Lung (tissue), 12 donors: ENCODE data around the gene KRT4. TPM values are rescaled to one million over a fixed set of nuclear protein-coding genes. Genes with fewer than 3 reads are reported as not detected.

Experiments
- ATAC-seq: fragments of 200-7000 bp; cut with Tn5 transposase; one replicate; pipeline ENCODE4 v1.9.1; 2020; ENCODE audit warnings: moderate number of reproducible peaks; ENCODE audit not compliant: insufficient read depth, low FRiP score
- DNase-seq, 3 donors: peaks; one replicate each; pipeline ENCODE4 v3.0.0-alpha.2; 2013 to 2017
- H3K27ac ChIP-seq, 2 donors: one replicate each; pipeline ENCODE4 v1.5.1; 2013; ENCODE audit warnings: mild to moderate bottlenecking in 2 of 2, moderate library complexity in 2 of 2, control low read depth in 1 of 2, inconsistent platforms in 1 of 2, low read depth in 1 of 2, low read length in 1 of 2
- H3K27me3 ChIP-seq, 3 donors: one replicate each; pipeline ENCODE4 v1.5.1; 2013; ENCODE audit warnings: low read length in 2 of 3; ENCODE audit not compliant: control insufficient read depth in 3 of 3, insufficient read depth in 3 of 3
- H3K36me3 ChIP-seq, 4 donors: one replicate each; pipeline ENCODE4 v1.5.1; 2013; ENCODE audit warnings: low read length in 4 of 4, mild to moderate bottlenecking in 1 of 4, moderate library complexity in 1 of 4; ENCODE audit not compliant: control insufficient read depth in 4 of 4, insufficient read depth in 4 of 4
- H3K4me1 ChIP-seq, 5 donors: one replicate each; pipeline ENCODE4 v1.5.1; 2013; ENCODE audit warnings: low read length in 5 of 5, mild to moderate bottlenecking in 2 of 5, moderate library complexity in 1 of 5; ENCODE audit not compliant: control insufficient read depth in 5 of 5, insufficient read depth in 5 of 5
- H3K4me3 ChIP-seq: one replicate; pipeline ENCODE4 v1.5.1; 2013; ENCODE audit warnings: mild to moderate bottlenecking, control low read depth, moderate library complexity
- H3K9ac ChIP-seq, 2 donors: one replicate each; pipeline ENCODE4 v1.5.1; 2013; ENCODE audit warnings: low read length in 2 of 2, control low read depth in 1 of 2; ENCODE audit not compliant: insufficient read depth in 1 of 2
- H3K9me3 ChIP-seq, 4 donors: one replicate each; pipeline ENCODE4 v1.5.1; 2013; ENCODE audit warnings: low read length in 3 of 4, mild to moderate bottlenecking in 1 of 4, moderate library complexity in 1 of 4; ENCODE audit not compliant: control insufficient read depth in 4 of 4, insufficient read depth in 3 of 4
- WGBS, 2 donors: extraction: QIAGEN DNeasy Blood & Tissue Kit; methylation state at CpG; one replicate each; pipeline ENCODE4 v1.1.7; 2013; 5-methylcytosine and 5-hydroxymethylcytosine counted together
- polyA plus RNA-seq, 2 donors: library from polyadenylated mRNA; stranded (reverse); fragments of 200-250 nt; gene quantifications; one replicate each; pipeline ENCODE4 v1.2.1, GENCODE V29; 2013
- total RNA-seq, 2 donors: library from RNA; depleted of rRNA in 1 of 2; stranded (reverse); fragments of >200 nt in 1 of 2; gene quantifications; one replicate each; pipeline ENCODE4 v1.2.1, GENCODE V29; 2014 to 2021
- TF ChIP-seq, protein P1 (sequence below): IDR thresholded peaks from 2 replicates; pipeline ENCODE4 v1.5.1; 2012; ENCODE audit warnings: mild to moderate bottlenecking; ENCODE audit errors: control extremely low read depth, extremely low read depth
- donor health status: control.
- donor health status: control.
- donor health status: Bipolar disorder and iron deficiency.
- donor health status: healthy.
- donor health status: DM: yes; HTN: yes; CAD: no.

KRT4 gene
- total and polyA plus RNA-seq, 4 donors, result 1.3 to 7.7 (median 3.4) TPM

DNA sequence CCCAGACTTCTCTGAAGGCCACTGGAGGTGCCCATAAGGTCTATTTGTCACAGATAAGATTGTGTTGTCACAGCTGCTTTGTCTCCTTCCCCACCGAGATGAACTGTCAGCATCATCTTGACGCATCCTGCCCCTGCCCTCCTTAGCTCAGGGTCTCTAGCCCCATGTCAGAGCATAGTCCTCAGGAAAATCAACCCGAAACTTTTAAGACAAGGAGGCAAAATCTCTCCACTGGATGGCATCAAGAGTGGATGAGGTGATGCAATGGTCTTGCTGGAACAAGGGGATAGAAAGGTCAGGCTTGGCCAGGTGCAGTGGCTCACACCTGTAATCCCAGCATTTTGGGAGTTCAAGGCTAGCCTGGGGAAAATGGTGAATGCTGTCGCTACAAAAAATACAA, 12.0 kb upstream of the KRT4 start:
- H3K4me3 ChIP-seq, result no peak overlapping the region
- ATAC-seq (no peak), DNase-seq (no peak)
- H3K4me1 ChIP-seq, result peaks cover 0 to 5% (median 0%) of the 10 kb centered on the region in 5 donors
- no peaks in the 10 kb centered on the region for H3K36me3 ChIP-seq
- peaks cover 3 to 32% (median 3%) of the 10 kb centered on the region in 3 donors for H3K27me3 ChIP-seq
- TF ChIP-seq, protein P1, sequence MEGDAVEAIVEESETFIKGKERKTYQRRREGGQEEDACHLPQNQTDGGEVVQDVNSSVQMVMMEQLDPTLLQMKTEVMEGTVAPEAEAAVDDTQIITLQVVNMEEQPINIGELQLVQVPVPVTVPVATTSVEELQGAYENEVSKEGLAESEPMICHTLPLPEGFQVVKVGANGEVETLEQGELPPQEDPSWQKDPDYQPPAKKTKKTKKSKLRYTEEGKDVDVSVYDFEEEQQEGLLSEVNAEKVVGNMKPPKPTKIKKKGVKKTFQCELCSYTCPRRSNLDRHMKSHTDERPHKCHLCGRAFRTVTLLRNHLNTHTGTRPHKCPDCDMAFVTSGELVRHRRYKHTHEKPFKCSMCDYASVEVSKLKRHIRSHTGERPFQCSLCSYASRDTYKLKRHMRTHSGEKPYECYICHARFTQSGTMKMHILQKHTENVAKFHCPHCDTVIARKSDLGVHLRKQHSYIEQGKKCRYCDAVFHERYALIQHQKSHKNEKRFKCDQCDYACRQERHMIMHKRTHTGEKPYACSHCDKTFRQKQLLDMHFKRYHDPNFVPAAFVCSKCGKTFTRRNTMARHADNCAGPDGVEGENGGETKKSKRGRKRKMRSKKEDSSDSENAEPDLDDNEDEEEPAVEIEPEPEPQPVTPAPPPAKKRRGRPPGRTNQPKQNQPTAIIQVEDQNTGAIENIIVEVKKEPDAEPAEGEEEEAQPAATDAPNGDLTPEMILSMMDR, result no peak
- no peak overlapping the region for H3K27ac ChIP-seq
- H3K9ac ChIP-seq, result no peak overlapping the region
- 72 to 79% methylated on average over 4 of the region's 4 CpGs for WGBS, 2 donors
- peaks cover 0 to 3% (median 0%) of the 10 kb centered on the region in 4 donors for H3K9me3 ChIP-seq

DNA sequence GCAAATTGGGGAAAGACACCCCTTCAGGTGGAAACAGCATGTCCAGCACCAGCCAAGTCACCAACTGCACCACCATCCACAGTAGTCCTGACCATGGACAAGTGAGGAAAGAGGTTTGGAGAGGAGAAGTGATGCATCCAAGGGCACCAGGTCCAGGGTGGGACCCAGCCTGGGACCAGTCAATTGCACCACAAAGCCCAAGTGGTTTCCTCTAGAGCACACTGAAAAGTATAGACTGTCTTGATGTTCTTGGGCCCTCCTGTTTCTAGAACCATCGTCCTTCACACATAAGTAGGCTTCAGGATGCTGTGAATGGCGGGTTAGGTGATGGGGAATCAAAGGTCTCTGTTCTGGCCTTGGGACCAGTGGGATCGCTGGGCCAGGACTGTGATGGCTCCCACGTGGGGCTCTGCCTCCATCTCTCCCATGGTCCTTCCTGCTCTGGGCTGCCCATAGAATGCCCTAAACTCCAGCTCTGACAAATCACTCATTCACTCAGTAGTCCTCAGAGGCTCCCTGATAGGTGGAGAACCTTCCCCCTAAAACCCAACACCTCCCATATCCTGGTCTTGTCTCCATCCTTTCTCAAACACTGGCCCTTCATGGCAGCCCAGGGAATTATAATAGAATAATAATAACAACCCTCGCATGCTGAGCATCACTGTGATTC, 11.0 kb upstream of the KRT4 start:
- Histone ChIP-seq H3K27me3 (peaks cover 3 to 32% (median 3%) of the 10 kb centered on the region in 3 donors), H3K36me3 (no peaks in the 10 kb centered on the region), H3K4me1 (peaks cover 0 to 5% (median 0%) of the 10 kb centered on the region in 5 donors), H3K9me3 (peaks cover 0 to 3% (median 0%) of the 10 kb centered on the region in 4 donors), H3K4me3 (no peak overlapping the region), H3K9ac (no peak overlapping the region), H3K27ac (no peak overlapping the region)
- ATAC-seq (no peak), DNase-seq (no peak)
- TF ChIP-seq, protein P1, result no peak
- WGBS, 2 donors, result 88 to 94% methylated on average over 5 of the region's 5 CpGs

DNA sequence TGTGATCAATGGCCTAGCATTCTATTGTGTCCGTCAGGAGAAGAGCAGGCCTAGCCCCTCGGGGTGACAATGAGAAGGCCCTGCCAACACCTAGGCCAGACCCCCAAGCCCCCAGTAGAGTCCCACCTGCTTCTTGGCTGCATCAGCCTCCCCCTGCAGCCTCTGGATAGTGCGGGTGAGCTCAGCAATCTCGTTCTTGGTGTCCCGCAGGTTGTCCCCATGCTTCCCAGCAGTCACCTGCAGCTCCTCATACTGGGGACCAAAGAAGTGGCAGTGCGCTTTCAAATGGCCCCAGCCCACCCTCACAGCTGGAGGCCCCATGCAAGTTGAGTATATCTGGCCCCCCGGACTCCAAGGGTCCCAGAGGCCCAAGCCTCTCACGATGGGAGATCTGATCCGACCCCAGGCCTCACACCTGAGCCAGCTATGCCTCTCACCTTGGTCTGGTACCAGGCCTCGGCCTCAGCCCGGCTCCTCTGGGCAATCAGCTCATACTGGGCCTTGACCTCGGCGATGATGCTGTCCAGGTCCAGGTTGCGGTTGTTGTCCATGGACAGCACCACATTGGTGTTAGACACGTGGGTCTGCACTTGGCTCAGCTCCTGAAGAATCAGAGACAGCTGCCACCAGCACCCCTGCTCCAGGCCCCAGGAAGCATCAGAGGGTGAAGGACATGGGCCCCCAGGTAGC, 10.0 kb upstream of the KRT4 start:
- H3K4me3 ChIP-seq, result no peak overlapping the region
- H3K4me1 ChIP-seq, result peaks cover 0 to 6% (median 2%) of the 10 kb centered on the region in 5 donors
- 90 to 93% methylated on average over 15 of the region's 15 CpGs for WGBS, 2 donors
- DNase-seq (no peak), ATAC-seq (no peak)
- no peak overlapping the region for H3K27ac ChIP-seq
- TF ChIP-seq, protein P1, result no peak
- H3K36me3 ChIP-seq, result no peaks in the 10 kb centered on the region
- peaks cover 3 to 35% (median 3%) of the 10 kb centered on the region in 3 donors for H3K27me3 ChIP-seq
- H3K9me3 ChIP-seq, result peaks cover 0 to 3% (median 0%) of the 10 kb centered on the region in 4 donors
- H3K9ac ChIP-seq, result no peak overlapping the region
